Measurements from ENCODE around the gene SYT7.
A peak's percentile ranks its signal among the peaks of the same experiment; 100 is the strongest.

Gene SYT7

GRCh38 chr11:61609000-61609979 is 28.4 kb upstream of the SYT7 start:
- DNase-seq: no peak

DNA sequence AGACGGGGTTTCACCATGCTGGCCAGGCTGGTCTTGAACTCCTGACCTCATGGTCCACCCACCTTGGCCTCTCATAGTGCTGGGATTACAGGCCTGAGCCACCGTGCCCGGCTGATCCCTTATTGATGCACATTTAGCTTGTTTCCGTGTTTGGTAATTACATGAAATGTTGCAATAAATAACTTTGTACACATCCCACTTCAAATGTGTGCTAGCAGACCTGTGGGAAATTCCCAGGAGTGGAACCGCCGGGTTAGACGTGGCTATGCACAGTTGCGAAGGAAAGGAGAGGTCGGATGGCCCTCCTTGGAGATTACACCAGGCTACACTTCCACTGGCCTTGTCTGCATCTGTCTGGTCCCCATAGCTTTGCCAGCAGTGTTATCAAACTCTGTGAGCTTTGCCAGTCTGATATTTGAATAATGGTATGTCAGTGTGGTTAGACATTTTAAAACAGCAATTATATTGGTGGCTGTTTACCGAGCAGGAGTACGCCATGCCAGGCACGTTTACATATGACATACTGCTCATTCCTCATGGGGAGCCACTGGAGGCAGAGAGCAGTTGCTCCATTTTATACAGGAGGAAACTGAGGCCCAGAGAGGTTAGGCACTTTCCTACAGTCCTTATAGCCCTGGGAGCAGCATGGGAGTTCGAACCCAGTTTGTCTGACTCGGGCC is 27.2 kb upstream of the SYT7 start:
- no peak for DNase-seq

GRCh38 chr11:61607426-61607825 is 26.6 kb upstream of the SYT7 start:
- no peak for DNase-seq

GRCh38 chr11:61603667-61604066 is 22.8 kb upstream of the SYT7 start:
- DNase-seq: no peak

DNA sequence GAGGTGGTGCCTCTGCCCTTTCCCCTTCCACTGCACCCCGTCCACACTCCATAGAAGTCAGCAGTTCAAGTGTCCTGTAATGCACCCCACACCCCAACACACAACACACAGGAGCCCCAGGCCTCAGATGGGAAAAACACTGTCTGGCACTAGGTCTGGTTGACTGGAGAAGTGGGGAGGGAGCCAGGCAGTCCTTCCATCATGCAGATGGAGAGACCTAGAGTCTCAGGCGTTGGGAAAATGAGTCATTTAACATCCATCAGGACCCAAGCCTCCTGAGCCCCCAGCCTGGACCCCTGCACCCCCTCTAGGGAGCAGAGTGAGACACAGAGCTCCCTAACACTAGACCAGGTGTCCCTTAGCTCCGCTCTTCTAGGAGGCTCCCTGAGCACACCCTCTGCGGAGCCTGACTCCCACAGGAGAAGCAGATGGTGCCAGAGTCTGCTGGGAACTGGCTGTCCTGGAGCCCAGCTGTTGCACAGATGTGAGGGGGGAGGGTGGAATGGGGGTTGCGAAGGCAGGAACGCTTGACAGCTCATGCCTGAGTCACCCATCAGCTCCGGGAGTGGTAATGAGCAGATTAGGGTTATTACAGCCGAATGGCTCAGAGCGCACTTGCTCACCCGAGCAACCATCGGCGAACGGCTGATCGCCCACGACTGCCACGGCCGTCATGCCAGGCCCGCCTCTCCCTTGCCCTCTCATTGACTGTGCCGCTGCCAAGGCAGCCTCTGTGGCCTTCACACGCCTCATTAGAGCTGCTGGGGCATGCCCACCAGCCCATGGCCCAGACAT is 22.1 kb upstream of the SYT7 start:
- peak in 26 of 58 donors; percentile 18 to 69 (median 40) for DNase-seq

DNA sequence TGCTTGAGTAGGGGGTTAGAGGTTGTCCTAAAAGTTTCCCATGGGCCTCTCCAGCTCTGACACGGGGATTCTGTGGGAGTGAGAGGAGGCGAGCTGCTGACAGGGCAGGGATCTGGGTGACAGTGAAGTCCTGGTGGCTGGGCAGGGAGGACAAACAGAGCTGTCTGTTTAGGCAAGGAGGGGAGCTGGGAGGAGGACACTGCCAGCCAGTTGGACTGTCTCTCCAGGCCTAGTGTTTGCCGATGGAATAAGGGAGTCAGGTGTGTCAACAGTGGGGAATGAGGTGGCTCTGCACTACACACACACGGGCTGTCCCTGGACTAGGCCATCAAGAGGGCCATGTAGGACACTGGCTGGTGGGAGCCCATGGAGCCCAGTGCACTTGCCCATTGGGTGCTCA is 20.6 kb upstream of the SYT7 start:
- no peak for DNase-seq

GRCh38 chr11:61599968-61600710 is 19.3 kb upstream of the SYT7 start:
- peak in 30 of 58 donors; percentile 18 to 80 (median 42) for DNase-seq

- DNase-seq: peak in 4 of 58 donors; percentile 13 to 44 (median 36)
Observed at GRCh38 chr11:61598886-61599868, 18.3 kb upstream of the SYT7 start.

DNA sequence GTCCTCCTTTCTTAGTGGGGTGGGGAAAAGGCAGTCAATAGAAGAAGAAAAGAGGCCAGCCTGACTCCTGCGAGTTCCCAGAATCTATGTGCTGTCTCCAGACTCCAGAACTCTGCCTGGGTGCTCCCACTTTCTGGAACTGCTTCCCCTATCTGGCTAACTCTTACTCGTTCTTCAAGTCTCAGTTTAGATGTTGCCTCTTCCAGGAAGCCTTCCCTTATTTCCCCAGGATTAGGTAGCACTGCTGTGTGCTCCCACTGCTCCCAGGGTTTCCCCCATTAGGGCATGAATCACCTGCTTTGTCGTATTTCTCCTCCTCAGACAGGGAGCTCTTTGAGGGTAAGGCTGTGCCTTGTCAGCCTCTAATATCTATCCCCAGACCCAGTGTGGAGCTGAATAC is 17.5 kb upstream of the SYT7 start:
- DNase-seq: no peak

GRCh38 chr11:61596990-61597389 is 16.1 kb upstream of the SYT7 start:
- no peak for DNase-seq

- no peak for DNase-seq
Observed at GRCh38 chr11:61596542-61596941, 15.7 kb upstream of the SYT7 start.

- no peak for DNase-seq
Observed at GRCh38 chr11:61594907-61595257, 14.0 kb upstream of the SYT7 start.

GRCh38 chr11:61593151-61593550 is 12.3 kb upstream of the SYT7 start:
- no peak for DNase-seq

DNA sequence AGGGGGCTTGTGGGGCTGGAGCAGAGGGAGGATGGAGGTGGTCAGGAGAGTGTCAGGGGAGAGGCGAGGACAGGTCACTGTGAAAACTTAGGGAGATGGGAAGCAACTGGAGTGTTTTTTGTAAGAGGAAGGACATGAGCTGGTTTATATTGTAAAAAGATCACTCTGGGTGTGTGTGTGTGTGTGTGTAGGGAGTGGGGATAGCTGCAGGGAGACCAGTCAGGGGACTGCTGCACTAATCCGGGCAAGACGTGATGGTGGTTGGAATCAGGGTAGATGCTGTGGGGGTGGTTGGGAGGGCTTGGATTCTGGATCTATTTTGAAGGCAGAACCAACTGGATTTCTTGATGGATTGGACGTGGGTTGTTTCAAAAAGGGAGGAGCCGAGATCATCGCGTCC is 11.3 kb upstream of the SYT7 start:
- peak in 1 of 58 donors; percentile 35 for DNase-seq

- no peak for DNase-seq
Observed at GRCh38 chr11:61589961-61590360, 9.1 kb upstream of the SYT7 start.

GRCh38 chr11:61588728-61589191 is 7.9 kb upstream of the SYT7 start:
- peak in 3 of 58 donors; percentile 23 to 31 (median 30) for DNase-seq

DNA sequence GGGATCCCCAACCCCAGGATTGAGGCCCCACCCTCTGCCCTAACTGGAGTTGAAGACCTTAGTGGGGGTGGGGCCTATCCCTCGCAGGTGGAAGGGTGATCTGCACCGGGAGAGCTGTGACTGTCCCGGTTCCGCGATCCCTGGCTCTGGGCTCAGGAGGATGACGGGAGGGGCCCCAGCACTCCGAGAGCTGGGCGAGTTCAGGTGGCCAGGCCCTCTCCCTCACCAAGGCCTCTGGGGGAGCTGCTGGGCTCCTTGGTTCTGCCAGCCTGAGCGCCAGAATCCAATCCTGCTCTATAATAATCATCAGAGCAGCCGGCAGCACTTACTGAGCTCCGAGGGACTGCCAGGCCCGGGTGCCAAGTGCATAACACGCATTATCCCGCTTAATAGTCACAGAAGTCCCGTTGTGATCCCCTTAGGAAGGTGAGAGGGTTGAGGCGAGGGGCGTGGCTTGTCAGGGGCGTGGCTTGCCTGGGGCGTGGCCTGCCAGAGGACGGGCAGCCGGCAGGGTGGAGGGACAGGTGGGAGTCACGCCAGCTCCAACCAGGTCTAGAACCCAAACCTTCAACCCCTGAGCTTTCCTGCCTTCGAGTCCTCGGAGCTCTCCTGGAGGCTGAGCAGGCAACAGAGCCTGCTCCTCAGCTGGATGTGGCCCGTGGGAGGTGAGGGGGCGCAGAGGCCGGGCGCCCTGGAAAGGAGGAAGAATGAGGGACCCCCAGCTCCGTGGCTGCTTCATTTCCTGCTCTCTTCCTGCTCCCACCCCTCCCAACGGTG is 7.3 kb upstream of the SYT7 start:
- DNase-seq: peak in 7 of 58 donors; percentile 18 to 46 (median 29)

- peak in 6 of 58 donors; percentile 35 to 67 (median 48) for DNase-seq
Observed at GRCh38 chr11:61587541-61587941, 6.7 kb upstream of the SYT7 start.
